Astrocyte (in vitro differentiated cells and primary cell): Measurements from ENCODE around the gene TRAPPC3. TPM values are rescaled to one million over a fixed set of nuclear protein-coding genes. Genes with fewer than 3 reads are reported as not detected.
A peak's percentile ranks its signal among the peaks of the same experiment; 100 is the strongest.
"Not testable (repeated sequence)": the region's sequence is repeated elsewhere in the genome, so short reads cannot be mapped to it uniquely, and the experiment has no call there.

ENCODE experiments used
- DNase-seq: peaks from one replicate; pipeline ENCODE4 v3.0.0-alpha.2; 2010; ENCODE audit warnings: low read depth
- FAIRE-seq: peaks from 2 replicates; lab custom pipeline; 2011; peaks lifted over from hg19 to GRCh38; lab: Jason Lieb, UNC
- H2AFZ ChIP-seq: 2 replicates; pipeline ENCODE4 v1.6.0; 2012; ENCODE audit warnings: low read depth, low read length, inconsistent platforms
- H3K27ac ChIP-seq: 2 replicates; pipeline ENCODE4 v1.5.1; 2011; ENCODE audit warnings: low read depth, low read length, inconsistent platforms
- H3K27me3 ChIP-seq: 2 replicates; pipeline ENCODE4 v1.6.0; 2011; ENCODE audit warnings: low read length, inconsistent platforms; ENCODE audit not compliant: insufficient read depth
- H3K36me3 ChIP-seq: 2 replicates; pipeline ENCODE4 v1.5.1; 2011; ENCODE audit warnings: low read length, inconsistent platforms; ENCODE audit not compliant: insufficient read depth
- H3K4me1 ChIP-seq: 2 replicates; pipeline ENCODE4 v1.5.1; 2011; ENCODE audit warnings: low read length, inconsistent platforms; ENCODE audit not compliant: insufficient read depth
- H3K4me2 ChIP-seq: 2 replicates; pipeline ENCODE4 v1.6.0; 2012; ENCODE audit warnings: low read length, inconsistent platforms
- H3K4me3 ChIP-seq: 2 replicates; pipeline ENCODE4 v1.5.1; 2011; ENCODE audit warnings: low read depth, mild to moderate bottlenecking, low read length, inconsistent platforms; ENCODE audit not compliant: insufficient read depth
- H3K79me2 ChIP-seq: 2 replicates; pipeline ENCODE4 v1.6.0; 2012; ENCODE audit warnings: mild to moderate bottlenecking, low read length, inconsistent platforms; ENCODE audit not compliant: insufficient read depth
- H3K9ac ChIP-seq: 2 replicates; pipeline ENCODE4 v1.6.0; 2012; ENCODE audit warnings: mild to moderate bottlenecking, low read length, inconsistent platforms
- H3K9me3 ChIP-seq: 2 replicates; pipeline ENCODE4 v1.5.1; 2012; ENCODE audit warnings: low read depth, mild to moderate bottlenecking, low read length, inconsistent platforms; ENCODE audit not compliant: insufficient read depth
- H4K20me1 ChIP-seq: 2 replicates; pipeline ENCODE4 v1.6.0; 2012; ENCODE audit warnings: low read length, inconsistent platforms; ENCODE audit not compliant: insufficient read depth
- H3K27ac Mint-ChIP-seq: one replicate; pipeline ENCODE4 v1.8.0; 2021; ENCODE audit warnings: mild to moderate bottlenecking, mixed read lengths; ENCODE audit not compliant: unreplicated experiment
- H3K27me3 Mint-ChIP-seq: one replicate; pipeline ENCODE4 v1.8.0; 2021; ENCODE audit warnings: low read depth, mixed read lengths; ENCODE audit not compliant: unreplicated experiment
- H3K36me3 Mint-ChIP-seq: one replicate; pipeline ENCODE4 v1.8.0; 2021; ENCODE audit warnings: low read depth, mixed read lengths; ENCODE audit not compliant: unreplicated experiment
- H3K4me1 Mint-ChIP-seq: one replicate; pipeline ENCODE4 v1.8.0; 2021; ENCODE audit warnings: low read depth, mixed read lengths; ENCODE audit not compliant: unreplicated experiment
- H3K4me3 Mint-ChIP-seq: one replicate; pipeline ENCODE4 v1.8.0; 2021; ENCODE audit warnings: mild to moderate bottlenecking, moderate library complexity, mixed read lengths; ENCODE audit not compliant: unreplicated experiment
- H3K9me3 Mint-ChIP-seq: one replicate; pipeline ENCODE4 v1.8.0; 2021; ENCODE audit warnings: mild to moderate bottlenecking, mixed read lengths; ENCODE audit not compliant: unreplicated experiment
- CTCF ChIP-seq: IDR thresholded peaks from 2 replicates; pipeline ENCODE4 v1.5.1; 2011; ENCODE audit warnings: low read depth, mild to moderate bottlenecking, inconsistent platforms, low read length, moderate library complexity; ENCODE audit not compliant: insufficient read depth
- EZH2 ChIP-seq: IDR thresholded peaks from 2 replicates; pipeline ENCODE4 v1.6.1; 2012; ENCODE audit warnings: mild to moderate bottlenecking, low read length, inconsistent platforms; ENCODE audit not compliant: insufficient read depth
- total RNA-seq: library from RNA; stranded (reverse); gene quantifications from 2 replicates; pipeline ENCODE4 v1.2.1, GENCODE V29; 2021

Gene TRAPPC3
- total RNA-seq, 1 donor from 2014 or later, result 87.1 TPM

DNA sequence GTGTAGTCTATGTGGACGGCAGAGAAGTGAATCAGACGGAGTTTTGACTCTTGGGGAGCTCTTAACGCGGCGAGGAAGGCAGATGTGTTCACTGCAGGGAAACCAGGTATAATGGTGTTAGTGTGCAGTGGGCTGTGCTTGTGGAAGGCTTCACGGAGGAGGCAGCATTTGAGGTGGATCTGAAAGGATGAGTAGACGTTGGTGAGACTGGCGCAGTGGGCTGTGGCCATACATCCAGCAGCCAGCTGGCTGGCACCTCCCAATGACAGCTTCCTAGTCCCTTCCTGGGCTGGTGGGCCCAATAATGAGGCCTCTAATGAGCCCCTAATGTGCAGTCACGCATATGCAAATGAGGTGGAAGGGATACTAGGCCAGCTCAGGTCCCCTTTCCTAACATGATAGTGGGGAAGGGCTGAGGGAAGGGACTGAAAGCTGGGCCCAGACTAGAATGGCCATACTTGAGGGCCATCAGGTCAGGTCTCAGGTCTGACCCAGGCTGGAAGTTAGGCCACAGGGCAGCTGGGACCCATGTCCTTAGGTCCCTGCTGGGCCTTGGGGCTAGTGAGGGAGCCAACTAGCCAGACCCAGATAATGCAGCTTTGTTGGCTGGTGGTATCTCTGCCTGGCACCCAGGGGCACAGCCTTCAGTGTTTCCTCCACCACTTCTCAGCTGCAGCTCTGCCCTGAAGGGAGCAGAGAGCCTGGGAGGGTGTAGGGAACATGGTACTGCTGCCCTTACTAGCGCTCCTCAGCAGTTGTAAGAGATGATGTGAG, 10.5 kb upstream of the TRAPPC3 start:
- H3K4me2 ChIP-seq, result peak overlapping the region; percentile 88
- TF ChIP-seq CTCF, result no peak
- TF ChIP-seq EZH2, result no peak
- H3K36me3 Mint-ChIP-seq, result peaks cover 10% of the 10 kb centered on the region
- H3K79me2 ChIP-seq, result peaks cover 97% of the 10 kb centered on the region
- peak overlapping the region; percentile 69 for H3K27ac Mint-ChIP-seq
- FAIRE-seq (no peak), DNase-seq (no peak)
- H3K9ac ChIP-seq, result peak overlapping the region; percentile 84
- H3K4me3 ChIP-seq, result peak overlapping the region; percentile 53
- peaks cover 19% of the 10 kb centered on the region for H3K36me3 ChIP-seq
- H2AFZ ChIP-seq, result no peak overlapping the region
- no peaks in the 10 kb centered on the region for H3K9me3 ChIP-seq
- peaks cover 52% of the 10 kb centered on the region for H3K4me1 ChIP-seq
- peaks cover 55% of the 10 kb centered on the region for H3K4me1 Mint-ChIP-seq
- H3K4me3 Mint-ChIP-seq, result peak overlapping the region; percentile 76
- no peaks in the 10 kb centered on the region for H3K9me3 Mint-ChIP-seq
- peak overlapping the region; percentile 83 for H3K27ac ChIP-seq
- H3K27me3 Mint-ChIP-seq, result no peaks in the 10 kb centered on the region
- H3K27me3 ChIP-seq, result no peaks in the 10 kb centered on the region
- H4K20me1 ChIP-seq, result peaks cover 81% of the 10 kb centered on the region

DNA sequence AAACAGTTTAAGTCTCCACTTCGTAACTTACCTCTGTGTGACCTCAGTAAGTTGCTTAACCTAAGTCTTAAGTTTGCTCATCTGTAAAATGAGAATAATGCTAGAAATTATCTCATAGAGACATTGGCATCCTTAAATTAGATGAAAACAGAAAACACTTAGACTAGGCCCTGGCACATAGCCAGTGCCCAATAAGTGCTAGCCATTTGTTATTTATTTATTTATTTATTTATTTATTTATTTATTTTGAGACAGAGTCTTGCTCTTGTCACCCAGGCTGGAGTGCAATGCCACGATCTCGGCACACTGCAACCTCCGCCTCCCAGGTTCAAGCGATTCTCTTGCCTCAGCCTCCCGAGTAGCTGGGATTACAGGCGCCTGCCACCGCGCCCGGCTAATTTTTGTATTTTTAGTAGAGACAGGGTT, 9.6 kb upstream of the TRAPPC3 start:
- H3K27me3 ChIP-seq, H3K9me3 ChIP-seq, H3K27me3 Mint-ChIP-seq, H3K4me3 ChIP-seq, H3K27ac ChIP-seq, H3K36me3 Mint-ChIP-seq, H3K9me3 Mint-ChIP-seq, DNase-seq, H2AFZ ChIP-seq: not testable (repeated sequence)
- Histone ChIP-seq H3K4me2 (peak overlapping the region; percentile 97), H3K9ac (peak overlapping the region; percentile 90), H3K4me1 (peaks cover 53% of the 10 kb centered on the region), H3K79me2 (peaks cover 88% of the 10 kb centered on the region), H3K36me3 (peaks cover 15% of the 10 kb centered on the region), H4K20me1 (peaks cover 71% of the 10 kb centered on the region)
- Mint-ChIP-seq H3K4me1 (peaks cover 54% of the 10 kb centered on the region), H3K27ac (peak overlapping the region; percentile 42), H3K4me3 (peak overlapping the region; percentile 95)
- FAIRE-seq, result peak; percentile 5

DNA sequence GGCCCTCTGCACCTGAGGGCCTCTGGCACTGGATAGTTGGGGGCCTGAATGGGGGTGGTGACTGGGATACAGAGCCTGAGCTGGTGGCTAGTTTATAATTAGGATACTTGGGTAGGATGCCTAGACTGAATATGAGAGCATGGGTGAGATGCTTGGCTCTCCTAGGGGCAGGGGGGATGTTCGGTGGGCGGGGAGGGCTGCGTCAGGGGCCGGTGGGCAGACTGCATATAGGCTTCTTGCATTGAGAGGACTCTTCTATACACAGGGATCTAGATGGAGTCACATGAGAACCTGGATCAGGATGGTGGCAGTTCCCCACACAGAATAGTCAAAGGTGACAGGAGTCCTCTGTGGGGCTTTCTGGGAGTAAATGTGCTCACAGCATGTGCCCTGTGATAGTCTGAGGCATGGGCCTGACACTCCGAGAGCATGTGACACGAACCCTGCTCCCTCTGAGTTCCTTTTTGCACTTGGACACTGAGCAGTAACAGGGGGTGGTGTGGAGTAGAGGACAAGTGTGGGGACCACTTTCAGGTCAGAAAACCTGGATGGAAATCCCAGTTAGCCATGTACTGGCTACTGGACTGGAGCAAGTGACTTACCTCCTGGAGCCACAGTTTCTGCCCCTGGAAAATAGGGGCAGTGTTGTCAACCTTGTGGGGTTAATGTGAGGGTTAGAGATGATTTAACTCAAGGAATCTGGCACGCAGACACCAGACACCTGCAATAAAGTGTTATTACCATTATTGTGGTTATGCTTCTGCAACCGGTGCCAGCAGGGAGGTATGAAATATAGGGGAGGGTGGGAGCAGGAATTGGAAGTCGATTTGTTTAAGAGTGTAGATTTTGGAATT, 8.9 kb upstream of the TRAPPC3 start:
- Histone ChIP-seq H3K79me2 (peaks cover 81% of the 10 kb centered on the region), H3K9ac (peak overlapping the region; percentile 90), H3K36me3 (peaks cover 15% of the 10 kb centered on the region), H3K4me2 (peak overlapping the region; percentile 97), H3K27me3 (no peaks in the 10 kb centered on the region), H3K4me3 (peak overlapping the region; percentile 91), H3K4me1 (peaks cover 53% of the 10 kb centered on the region), H2AFZ (no peak overlapping the region), H4K20me1 (peaks cover 65% of the 10 kb centered on the region), H3K27ac (peak overlapping the region; percentile 94), H3K9me3 (no peaks in the 10 kb centered on the region)
- no peak for TF ChIP-seq EZH2
- no peak for TF ChIP-seq CTCF
- Mint-ChIP-seq H3K27me3 (no peaks in the 10 kb centered on the region), H3K4me1 (peaks cover 52% of the 10 kb centered on the region), H3K4me3 (peak overlapping the region; percentile 95), H3K36me3 (peaks cover 9% of the 10 kb centered on the region), H3K9me3 (peaks cover 4% of the 10 kb centered on the region), H3K27ac (peak overlapping the region; percentile 82)
- FAIRE-seq (no peak), DNase-seq (no peak)
